Gastroesophageal sphincter (tissue), 4 donors: ENCODE data around the gene APLP2. TPM values are rescaled to one million over a fixed set of nuclear protein-coding genes. Genes with fewer than 3 reads are reported as not detected.

Source experiments
- ATAC-seq: fragments of 150-250 bp; one replicate; pipeline ENCODE4 v1.9.1; 2016; ENCODE audit warnings: mild to moderate bottlenecking, moderate library complexity
- H3K27ac ChIP-seq, 4 donors: fragments of 200-600 bp; sonication (generic) in 3 of 4; 1 replicate in 3 of 4; 2 replicates in 1 of 4; pipeline ENCODE4 v1.5.1; 2016 to 2019
- H3K27me3 ChIP-seq: fragments of 200-600 bp; sonication (generic); one replicate; pipeline ENCODE4 v1.5.1; 2019
- H3K36me3 ChIP-seq, 2 donors: fragments of 200-600 bp; sonication (generic); one replicate each; pipeline ENCODE4 v1.5.1; 2019; ENCODE audit warnings: control low read depth in 1 of 2
- H3K4me1 ChIP-seq, 3 donors: fragments of 200-600 bp; sonication (generic); 1 replicate in 2 of 3; 2 replicates in 1 of 3; pipeline ENCODE4 v1.5.1; 2016 to 2019; ENCODE audit warnings: control low read depth in 2 of 3
- H3K4me3 ChIP-seq, 2 donors: fragments of 200-600 bp; sonication (generic); one replicate each; pipeline ENCODE4 v1.5.1; 2019; ENCODE audit warnings: mild to moderate bottlenecking in 1 of 2, moderate library complexity in 1 of 2
- H3K9me3 ChIP-seq, 3 donors: fragments of 200-600 bp; sonication (generic); one replicate each; pipeline ENCODE4 v1.5.1; 2017 to 2019; ENCODE audit warnings: control low read depth in 2 of 3
- CTCF ChIP-seq, 4 experiments: fragments of 200-600 bp in 2 of 4; fragments of 450-650 bp in 2 of 4; sonication (generic) in 1 of 4; IDR thresholded peaks; one replicate each; pipeline ENCODE4 v1.5.1; 2017 to 2019; ENCODE audit warnings: antibody characterized with exemption in 4 of 4, mild to moderate bottlenecking in 2 of 4, moderate library complexity in 2 of 4
- EP300 ChIP-seq: sonication (generic); formaldehyde crosslinking; IDR thresholded peaks from one replicate; pipeline ENCODE4 v1.6.1; 2017; ENCODE audit warnings: antibody characterized with exemption, mild to moderate bottlenecking
- POLR2A ChIP-seq, 2 donors: fragments of 450-650 bp; IDR thresholded peaks; one replicate each; pipeline ENCODE4 v1.6.1; 2017; ENCODE audit warnings: antibody characterized with exemption in 2 of 2, mild to moderate bottlenecking in 2 of 2, moderate library complexity in 1 of 2
- POLR2AphosphoS5 ChIP-seq: sonication (generic); formaldehyde crosslinking; IDR thresholded peaks from one replicate; pipeline ENCODE4 v1.6.1; 2017; ENCODE audit warnings: antibody characterized with exemption
- WGBS, 2 donors: methylation state at CpG; one replicate each; pipeline ENCODE4 v1.1.5; 2018; ENCODE audit warnings: low coverage in 1 of 2; 5-methylcytosine and 5-hydroxymethylcytosine counted together
- total RNA-seq, 4 donors: library from RNA; depleted of rRNA; stranded (reverse); fragments of >200 nt; gene quantifications; one replicate each; pipeline ENCODE4 v1.1.0, GENCODE V29; 2016

Gene APLP2
- total RNA-seq, 4 donors from 2014 or later = 386 to 533 (median 452) TPM

GRCh38 chr11:130034236-130034635 lies 35.5 kb upstream of the APLP2 start:
- no peaks in the 10 kb centered on the region for H3K9me3 ChIP-seq
- H3K27me3 ChIP-seq = no peaks in the 10 kb centered on the region
- TF ChIP-seq EP300 = no peak
- TF ChIP-seq CTCF (IDR thresholded peaks at IDR 0.05) = no peak
- TF ChIP-seq POLR2A (IDR thresholded peaks at IDR 0.05) = no peak
- no peak for TF ChIP-seq POLR2AphosphoS5
- H3K36me3 ChIP-seq = no peaks in the 10 kb centered on the region
- no peaks in the 10 kb centered on the region for H3K4me1 ChIP-seq
- H3K4me3 ChIP-seq = no peak overlapping the region
- no peak for ATAC-seq
- H3K27ac ChIP-seq = no peak overlapping the region

GRCh38 chr11:130037058-130037457 lies 32.6 kb upstream of the APLP2 start:
- Histone ChIP-seq H3K9me3 (no peaks in the 10 kb centered on the region), H3K27me3 (no peaks in the 10 kb centered on the region), H3K36me3 (no peaks in the 10 kb centered on the region), H3K4me1 (no peaks in the 10 kb centered on the region), H3K27ac (no peak overlapping the region), H3K4me3 (no peak overlapping the region)
- ATAC-seq = no peak
- TF ChIP-seq POLR2A (IDR thresholded peaks at IDR 0.05) = no peak
- 100% methylated on average over 1 of the region's 3 CpGs for WGBS, 2 donors

GRCh38 chr11:130037881-130038585 lies 31.7 kb upstream of the APLP2 start:
- Histone ChIP-seq H3K27me3 (no peaks in the 10 kb centered on the region), H3K4me1 (no peaks in the 10 kb centered on the region), H3K36me3 (no peaks in the 10 kb centered on the region), H3K9me3 (no peaks in the 10 kb centered on the region), H3K27ac (no peak overlapping the region), H3K4me3 (no peak overlapping the region)
- WGBS, 2 donors = 41 to 53% methylated on average over 7 of the region's 7 CpGs
- TF ChIP-seq CTCF (IDR thresholded peaks at IDR 0.05) (no peak), EP300 (no peak), POLR2AphosphoS5 (no peak), POLR2A (IDR thresholded peaks at IDR 0.05) (no peak)
- ATAC-seq = no peak

GRCh38 chr11:130040281-130040940 lies 29.3 kb upstream of the APLP2 start:
- H3K4me1 ChIP-seq = no peaks in the 10 kb centered on the region
- TF ChIP-seq POLR2AphosphoS5 = no peak
- TF ChIP-seq CTCF (IDR thresholded peaks at IDR 0.05) = no peak
- TF ChIP-seq EP300 = no peak
- TF ChIP-seq POLR2A (IDR thresholded peaks at IDR 0.05) = no peak
- no peaks in the 10 kb centered on the region for H3K36me3 ChIP-seq
- no peaks in the 10 kb centered on the region for H3K27me3 ChIP-seq
- WGBS, 2 donors = 89 to 96% methylated on average over 7 to 11 of the region's 49 CpGs
- no peak for ATAC-seq
- no peaks in the 10 kb centered on the region for H3K9me3 ChIP-seq
- H3K27ac ChIP-seq = no peak overlapping the region
- H3K4me3 ChIP-seq = no peak overlapping the region

GRCh38 chr11:130042093-130042591 lies 27.6 kb upstream of the APLP2 start:
- H3K9me3 ChIP-seq = no peaks in the 10 kb centered on the region
- WGBS, 2 donors = 76 to 91% methylated on average over 7 to 13 of the region's 16 CpGs
- H3K36me3 ChIP-seq = no peaks in the 10 kb centered on the region
- no peak overlapping the region for H3K27ac ChIP-seq
- ATAC-seq = no peak
- H3K27me3 ChIP-seq = no peaks in the 10 kb centered on the region
- H3K4me1 ChIP-seq = no peaks in the 10 kb centered on the region
- TF ChIP-seq POLR2A (IDR thresholded peaks at IDR 0.05) = no peak
- TF ChIP-seq EP300 = no peak
- TF ChIP-seq CTCF (IDR thresholded peaks at IDR 0.05) = no peak
- no peak overlapping the region for H3K4me3 ChIP-seq
